K562 (cell line): ENCODE measurements around the gene YKT6. TPM values are rescaled to one million over a fixed set of nuclear protein-coding genes. Genes with fewer than 3 reads are reported as not detected.

Experiments used
- ATAC-seq: fragments of 200-7000 bp; cut with Tn5 transposase; 3 replicates; pipeline ENCODE4 v1.9.1; 2020; ENCODE audit warnings: moderate library complexity
- BruUV-seq: library from RNA; stranded (reverse); fragments of 400-500 nt; replicated peaks from 2 replicates; lab custom pipeline; 2021; lab: Mats Ljungman, UMichigan
- CTCF ChIA-PET: fragments of 300-600 bp; formaldehyde crosslinking; extraction: SDS; loops from one replicate; lab custom pipeline; 2021; ENCODE audit warnings: low intra/inter-chr PET ratio; lab: Yijun Ruan, JAX
- POLR2A ChIA-PET: fragments of 300-600, 350-650 bp; sonication (Branson Sonifier 250); formaldehyde crosslinking; extraction: SDS; loops from one replicate; lab custom pipeline; 2021; ENCODE audit warnings: antibody characterized with exemption, inconsistent platforms; lab: Yijun Ruan, JAX
- DNase-seq, 4 experiments: peaks; one replicate each; pipeline versions ENCODE4 v3.0.0 to v3.0.0-alpha.2; 2011 to 2018; ENCODE audit warnings: low spot score in 3 of 4, mixed read lengths in 3 of 4; ENCODE audit errors: extremely low read depth in 1 of 4
- FAIRE-seq: peaks from 2 replicates; lab custom pipeline; 2011; peaks lifted over from hg19 to GRCh38; lab: Jason Lieb, UNC
- H2AFZ ChIP-seq: 2 replicates; pipeline ENCODE4 v1.6.0; 2011; ENCODE audit warnings: low read depth, low read length, control low read depth, inconsistent platforms
- H3K27ac ChIP-seq: fragments of 200-600 bp; 3 replicates; pipeline ENCODE4 v1.8.0; 2011; ENCODE audit warnings: low read depth, mild to moderate bottlenecking, control low read depth, inconsistent platforms, low read length, moderate library complexity, mixed read lengths; ENCODE audit errors: extremely low read depth
- H3K27me3 ChIP-seq, 2 experiments: fragments of 300-600 bp in 1 of 2; 2 replicates in 1 of 2; 3 replicates in 1 of 2; pipeline versions ENCODE4 v1.6.0 to v1.8.0; 2011; ENCODE audit warnings: inconsistent platforms in 2 of 2, low read length in 2 of 2, mild to moderate bottlenecking in 1 of 2, mixed read lengths in 1 of 2, moderate library complexity in 1 of 2; ENCODE audit not compliant: control insufficient read depth in 2 of 2, insufficient read depth in 2 of 2
- H3K36me3 ChIP-seq: fragments of 300-600 bp; 3 replicates; pipeline ENCODE4 v1.8.0; 2011; ENCODE audit warnings: mild to moderate bottlenecking, low read length, inconsistent platforms; ENCODE audit not compliant: control insufficient read depth, insufficient read depth
- H3K4me1 ChIP-seq, 2 experiments: fragments of 200-600 bp in 1 of 2; replicated peaks in 1 of 2; 2 replicates in 1 of 2; 3 replicates in 1 of 2; pipeline versions ENCODE4 v1.5.1 to v1.8.0; 2011; ENCODE audit warnings: inconsistent platforms in 2 of 2, low read length in 2 of 2, mild to moderate bottlenecking in 1 of 2, mixed read lengths in 1 of 2, moderate library complexity in 1 of 2; ENCODE audit not compliant: control insufficient read depth in 2 of 2, insufficient read depth in 2 of 2
- H3K4me2 ChIP-seq: 2 replicates; pipeline ENCODE4 v1.6.1; 2011; ENCODE audit warnings: low read length, control low read depth, inconsistent platforms, mixed read lengths; ENCODE audit not compliant: insufficient read depth
- H3K4me3 ChIP-seq: fragments of 200-600 bp; sonication (generic), shearing (Covaris generic); 2 replicates; pipeline ENCODE4 v1.5.1; 2016; ENCODE audit warnings: control low read depth, inconsistent platforms
- H3K79me2 ChIP-seq: fragments of 200-600 bp; 3 replicates; pipeline ENCODE4 v1.8.0; 2011; ENCODE audit warnings: low read length, inconsistent platforms; ENCODE audit not compliant: control insufficient read depth, insufficient read depth
- H3K9ac ChIP-seq, 2 experiments: 2 replicates each; pipeline versions ENCODE4 v1.6.0 to v1.6.1; 2011; ENCODE audit warnings: low read depth in 2 of 2, low read length in 2 of 2, control low read depth in 1 of 2, inconsistent platforms in 1 of 2, mild to moderate bottlenecking in 1 of 2, mixed read lengths in 1 of 2; ENCODE audit not compliant: insufficient read depth in 1 of 2
- H3K9me1 ChIP-seq: one replicate; pipeline ENCODE4 v1.6.0; 2011; ENCODE audit warnings: inconsistent platforms, mild to moderate bottlenecking, low read length, moderate library complexity; ENCODE audit not compliant: control insufficient read depth, insufficient read depth
- H3K9me3 ChIP-seq: replicated peaks from 2 replicates; pipeline ENCODE4 v1.5.1; 2011; ENCODE audit warnings: low read depth, low read length, inconsistent platforms; ENCODE audit not compliant: control insufficient read depth, insufficient read depth
- H4K20me1 ChIP-seq: replicated peaks from 2 replicates; pipeline ENCODE4 v1.6.1; 2011; ENCODE audit warnings: low read length, inconsistent platforms, mixed read lengths; ENCODE audit not compliant: control insufficient read depth, insufficient read depth
- BDP1 ChIP-seq: IDR thresholded peaks from 3 replicates; pipeline ENCODE4 v1.6.1; 2011; ENCODE audit not compliant: insufficient read length, insufficient read depth
- CBFB ChIP-seq: sonication (generic); formaldehyde crosslinking; IDR thresholded peaks from 2 replicates; pipeline ENCODE4 v1.4.0; 2020; ENCODE audit warnings: mild to moderate bottlenecking, missing genetic modification reagents
- CREB3 ChIP-seq: fragments of 450-650 bp; conservative IDR thresholded peaks from 2 replicates; pipeline ENCODE4 v1.6.1; 2016; ENCODE audit warnings: missing genetic modification characterization, low read depth, mild to moderate bottlenecking, missing compliant biosample characterization, moderate library complexity
- DMBX1 ChIP-seq: fragments of 250-450 bp; sonication (Bioruptor Pico); IDR thresholded peaks from 2 replicates; pipeline ENCODE4 v1.8.0; 2022; ENCODE audit warnings: inconsistent platforms, mild to moderate bottlenecking, moderate library complexity, borderline replicate concordance
- FOSL1 ChIP-seq: fragments of 200-800 bp; sonication (Bioruptor generic); conservative IDR thresholded peaks from 2 replicates; pipeline ENCODE4 v1.6.1; 2016; ENCODE audit warnings: missing genetic modification characterization, missing compliant biosample characterization
- ID3 ChIP-seq, 2 experiments: fragments of 250-450 bp in 1 of 2; fragments of 450-650 bp in 1 of 2; sonication (Bioruptor Pico) in 1 of 2; IDR thresholded peaks; 2 replicates each; pipeline versions ENCODE4 v1.6.1 to v1.8.0; 2016 to 2021; ENCODE audit warnings: mild to moderate bottlenecking in 2 of 2, moderate library complexity in 2 of 2, missing compliant biosample characterization in 1 of 2, missing genetic modification characterization in 1 of 2
- KLF13 ChIP-seq: fragments of 450-650 bp; IDR thresholded peaks from 2 replicates; pipeline ENCODE4 v1.6.1; 2016; ENCODE audit warnings: missing genetic modification characterization, low read depth, mild to moderate bottlenecking, missing compliant biosample characterization, moderate library complexity, borderline replicate concordance
- NFIC ChIP-seq: fragments of 450-650 bp; IDR thresholded peaks from 2 replicates; pipeline ENCODE4 v1.6.1; 2017; ENCODE audit warnings: mild to moderate bottlenecking, inconsistent platforms
- POU5F1 ChIP-seq: fragments of 150-350 bp; IDR thresholded peaks from 2 replicates; pipeline ENCODE4 v1.6.1; 2014; ENCODE audit warnings: borderline replicate concordance, low read length, low read depth, mild to moderate bottlenecking; ENCODE audit not compliant: partially characterized antibody
- RNF2 ChIP-seq: sonication (generic); IDR thresholded peaks from 2 replicates; pipeline ENCODE4 v1.6.1; 2016
- RNF219 ChIP-seq: fragments of 250-450 bp; sonication (Bioruptor Pico); IDR thresholded peaks from 2 replicates; pipeline ENCODE4 v1.5.0; 2022; ENCODE audit warnings: mild to moderate bottlenecking
- SRSF3 ChIP-seq: fragments of 200-400 bp; formaldehyde crosslinking; IDR thresholded peaks from 2 replicates; pipeline ENCODE4 v1.6.1; 2016; ENCODE audit warnings: mild to moderate bottlenecking, low read length, moderate library complexity; ENCODE audit not compliant: insufficient read depth
- TAF7 ChIP-seq: fragments of 450-650 bp; IDR thresholded peaks from 2 replicates; pipeline ENCODE4 v1.6.1; 2016; ENCODE audit warnings: missing genetic modification characterization, missing compliant biosample characterization
- TSC22D4 ChIP-seq: fragments of 450-650 bp; IDR thresholded peaks from 2 replicates; pipeline ENCODE4 v1.6.1; 2016; ENCODE audit warnings: missing genetic modification characterization, missing biosample characterization, control low read depth
- ZNF253 ChIP-seq: fragments of 250-450 bp; sonication (Bioruptor Pico); conservative IDR thresholded peaks from 2 replicates; pipeline ENCODE4 v1.6.1; 2021; ENCODE audit warnings: mild to moderate bottlenecking
- WGBS: fragments of 100-300 bp; shearing (Covaris generic); methylation state at CpG from one replicate; pipeline ENCODE4 v1.1.6; 2016; ENCODE audit warnings: low coverage, mixed read lengths; ENCODE audit not compliant: insufficient coverage; ENCODE audit errors: missing lambda C conversion rate; 5-methylcytosine and 5-hydroxymethylcytosine counted together
- in situ Hi-C: fragments of 300-500 bp; cut with MboI; formaldehyde crosslinking; loops from 4 replicates; pipeline ENCODE4 v1.15.0; 2018; ENCODE audit warnings: inconsistent platforms, mixed read lengths
- intact Hi-C: fragments of 100-400 bp; cut with micrococcal nuclease; formaldehyde crosslinking; loops from 2 replicates; pipeline ENCODE4 v1.14.2; 2022
- polyA plus RNA-seq, 8 experiments: library from polyadenylated mRNA; depleted of rRNA in 4 of 8; stranded (reverse) in 5 of 8; unstranded in 3 of 8; fragments of >200 nt; fragmentation: Nextera tagmentation in 2 of 8; fragmentation: Illumina TruSeq in 1 of 8; extraction: Ambion mirVana in 2 of 8; extraction: Trizol in 1 of 8; gene quantifications; 2 replicates each; pipeline versions ENCODE4 v1.2.1 to v1.2.3, GENCODE V29; 2011 to 2014; ENCODE audit warnings: inconsistent platforms in 1 of 8, missing spikeins in 1 of 8
- total RNA-seq, 7 experiments: library from RNA; depleted of rRNA in 6 of 7; stranded (reverse); fragments of >200 nt in 6 of 7; fragmentation: Illumina TruSeq in 2 of 7; extraction: Trizol in 2 of 7; gene quantifications; 2 replicates each; pipeline versions ENCODE4 v1.2.1 to v1.2.3, GENCODE V29; 2011 to 2021; ENCODE audit warnings: low replicate concordance in 1 of 7

The YKT6 gene
- total and polyA plus RNA-seq, 9 of the 15 experiments (the other 6 are each of a cell fraction or from before 2014, with no cell fraction given): 1.6 to 90.6 (median 75.1) TPM

- H3K27ac ChIP-seq: no peak overlapping the region
- H3K27me3 ChIP-seq: peaks cover 3 to 12% of the 10 kb centered on the region in 2 experiments; a peak in 3 of 5 replicates
- no peaks in the 10 kb centered on the region for H3K9me1 ChIP-seq
- H3K4me1 ChIP-seq: peaks cover 0 to 17% of the 10 kb centered on the region in 2 experiments; a peak in 3 of 5 replicates
- intact Hi-C loops (no loop called here), in situ Hi-C loops (no loop called here)
- H3K36me3 ChIP-seq: no peaks in the 10 kb centered on the region
- DNase-seq (no peak), ATAC-seq (no peak), FAIRE-seq (no peak)
- 2% methylated on average over 4 of the region's 4 CpGs for WGBS
- BruUV-seq: no TSS peak
- H3K9me3 ChIP-seq: no peaks in the 10 kb centered on the region
- H3K79me2 ChIP-seq: no peaks in the 10 kb centered on the region
- no peak overlapping the region for H2AFZ ChIP-seq
- H4K20me1 ChIP-seq: no peaks in the 10 kb centered on the region; the same call in 1 of the 2 replicates
- H3K4me3 ChIP-seq: no peak overlapping the region
- ChIA-PET CTCF (no interaction called here), POLR2A (no interaction called here)
- no peak overlapping the region for H3K4me2 ChIP-seq
- H3K9ac ChIP-seq: peak overlapping the region in 1 of 2 experiments; percentile 43; a peak in 1 of 4 replicates
- no peak for TF ChIP-seq CREB3 (tag)
- TF ChIP-seq NFIC: no peak
- TF ChIP-seq DMBX1 (CRISPR knock-in tag): no peak
- TF ChIP-seq ID3 (CRISPR knock-in tag; IDR thresholded peaks at IDR 0.05): no peak
- TF ChIP-seq ID3 (tag; IDR thresholded peaks at IDR 0.05): no peak
- no peak for TF ChIP-seq FOSL1
- no peak for TF ChIP-seq TSC22D4 (tag)
- no peak for TF ChIP-seq SRSF3
- TF ChIP-seq KLF13 (tag): no peak
- no peak for TF ChIP-seq POU5F1
- no peak for TF ChIP-seq RNF219 (CRISPR knock-in tag)
- TF ChIP-seq CBFB (CRISPR knock-in tag): no peak
- TF ChIP-seq BDP1: no peak
- no peak for TF ChIP-seq ZNF253
- TF ChIP-seq TAF7 (tag): no peak
- no peak for TF ChIP-seq RNF2
These were observed 38.6 kb upstream of the YKT6 start for GRCh38 chr7:44162179-44162578.
